Stimulated activated CD4-positive, alpha-beta T cell treated with anti-CD3 and anti-CD28 coated beads, Interleukin-15, amount 100 ng/mL, for 48 hours (primary cell): ENCODE measurements around the gene LMOD3.

Source experiments
- DNase-seq, 2 donors: peaks; one replicate each; pipeline ENCODE4 v3.0.0-alpha.2; 2020; ENCODE audit warnings: low read depth in 2 of 2

Gene LMOD3

DNA sequence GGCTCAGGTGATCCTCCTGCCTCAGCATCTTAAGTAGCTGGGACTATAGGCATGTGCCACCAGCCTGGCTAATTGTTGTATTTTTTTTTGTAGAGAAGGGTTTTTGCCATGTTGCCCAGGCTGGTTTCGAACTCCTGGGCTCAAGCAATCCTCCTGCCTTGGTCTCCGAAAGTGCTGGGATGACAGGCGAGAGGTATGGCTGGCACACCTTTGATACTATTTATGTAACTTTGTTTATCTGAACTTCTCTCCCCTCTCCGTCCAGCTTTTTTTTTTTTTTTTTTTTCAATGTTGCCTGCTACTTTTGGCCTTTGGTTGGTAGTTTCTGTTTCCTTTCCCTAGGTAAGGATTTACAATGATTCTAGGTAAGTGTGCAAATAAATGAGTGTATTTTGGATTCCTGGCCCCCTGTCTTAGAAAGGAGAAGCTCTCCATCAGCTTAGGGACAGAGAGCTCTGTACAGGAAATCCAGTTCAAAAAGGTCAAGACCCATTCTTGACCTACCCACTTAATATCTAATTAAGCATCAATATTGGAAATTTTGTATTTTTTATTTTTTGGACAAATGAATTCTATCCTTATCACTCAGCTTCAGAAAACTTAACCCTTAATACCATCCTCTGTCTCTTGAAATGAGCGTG, 30.9 kb downstream of the LMOD3 start:
- DNase-seq: no peak

GRCh38 chr3:69090021-69090420, 32.4 kb downstream of the LMOD3 start:
- no peak for DNase-seq

DNA sequence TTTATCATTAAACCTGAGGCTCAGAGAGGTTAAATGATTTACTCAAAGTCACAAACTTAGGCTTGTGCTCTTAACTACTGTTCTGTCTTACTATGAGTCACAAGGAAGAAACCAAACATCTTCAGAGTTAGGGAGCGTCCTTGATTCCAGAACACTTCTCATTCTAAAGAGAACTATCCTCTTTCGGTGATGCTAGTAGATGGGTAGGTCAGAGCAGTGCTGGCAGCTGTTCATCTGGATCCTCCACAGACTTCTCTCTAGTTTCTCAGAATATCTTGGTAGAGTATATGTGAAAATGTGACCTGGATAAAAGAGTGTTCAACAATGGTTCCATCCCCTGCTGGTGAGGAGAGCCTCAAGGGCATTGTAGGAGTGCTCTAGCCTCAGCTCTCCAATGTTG, 34.3 kb downstream of the LMOD3 start:
- no peak for DNase-seq

DNA sequence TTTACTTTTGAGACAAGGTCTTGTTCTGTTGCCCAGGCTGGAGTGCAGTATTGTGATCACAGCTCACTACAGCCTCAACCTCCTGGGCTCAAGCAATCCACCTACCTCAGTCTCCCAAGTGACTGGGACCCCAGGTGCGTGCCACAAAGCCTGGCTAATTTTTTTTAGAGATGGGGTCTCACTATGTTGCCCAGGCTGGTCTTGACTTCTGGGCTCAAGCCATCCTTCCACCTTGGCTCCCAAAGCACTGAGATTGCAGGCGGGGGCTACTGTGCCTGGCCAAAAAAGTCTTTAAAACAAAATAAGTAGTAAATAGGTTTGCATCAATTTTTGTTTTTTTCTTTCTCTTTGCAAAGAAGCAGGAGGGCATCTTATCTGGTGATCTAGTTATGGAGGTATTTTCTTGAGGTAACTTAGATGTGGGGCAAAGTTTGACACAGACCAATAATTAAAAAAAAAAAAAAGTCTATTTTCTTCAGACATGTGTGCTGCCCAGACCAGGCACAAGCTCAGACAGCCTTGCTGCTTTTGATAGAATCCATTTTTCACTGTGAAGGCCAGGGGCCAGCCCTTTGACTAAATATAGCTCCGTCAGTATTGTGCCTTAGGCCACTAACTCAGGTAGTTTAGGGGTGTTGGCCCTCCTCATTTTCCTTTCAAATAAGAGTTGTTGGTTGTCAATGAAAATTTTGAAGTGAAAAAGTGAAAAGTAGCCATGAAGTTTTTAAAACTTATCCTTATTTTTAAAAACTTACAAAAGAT, 35.2 kb downstream of the LMOD3 start:
- no peak for DNase-seq

- peak; percentile 72 to 78 for DNase-seq
These were observed 36.3 kb downstream of the LMOD3 start for GRCh38 chr3:69085833-69086722.

DNA sequence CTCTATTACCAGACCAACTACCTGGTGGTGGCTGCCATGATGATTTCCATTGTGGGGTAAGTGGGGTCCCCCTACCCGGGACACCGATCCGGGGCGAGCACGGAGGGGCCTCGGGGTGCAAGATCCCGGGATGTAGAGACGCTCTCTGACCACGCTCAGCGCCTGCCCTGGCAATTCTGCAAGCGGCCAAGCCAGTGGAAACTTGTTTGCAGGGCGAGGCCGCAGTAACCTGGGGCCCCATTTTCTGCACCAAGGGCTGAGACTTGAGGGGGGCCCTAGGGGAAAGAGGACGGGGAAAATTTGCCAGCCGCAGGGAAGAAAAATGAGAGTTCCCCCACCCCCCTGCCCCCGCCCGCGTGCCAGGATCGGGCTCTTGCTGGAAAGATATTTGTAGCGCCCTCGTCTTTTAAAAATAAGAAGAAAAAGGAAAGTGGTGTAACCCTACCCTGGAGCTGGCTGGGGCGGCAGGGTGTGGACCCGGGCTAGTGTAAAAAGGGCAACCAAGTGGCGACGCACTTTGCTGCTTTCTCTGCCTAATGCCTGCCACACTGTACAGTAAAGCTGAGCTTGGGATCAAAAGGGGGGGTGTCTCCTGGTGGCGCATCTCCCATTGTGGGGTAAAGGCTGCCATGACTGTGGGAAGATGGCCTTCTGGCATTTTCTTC, 37.1 kb downstream of the LMOD3 start:
- no peak for DNase-seq

DNA sequence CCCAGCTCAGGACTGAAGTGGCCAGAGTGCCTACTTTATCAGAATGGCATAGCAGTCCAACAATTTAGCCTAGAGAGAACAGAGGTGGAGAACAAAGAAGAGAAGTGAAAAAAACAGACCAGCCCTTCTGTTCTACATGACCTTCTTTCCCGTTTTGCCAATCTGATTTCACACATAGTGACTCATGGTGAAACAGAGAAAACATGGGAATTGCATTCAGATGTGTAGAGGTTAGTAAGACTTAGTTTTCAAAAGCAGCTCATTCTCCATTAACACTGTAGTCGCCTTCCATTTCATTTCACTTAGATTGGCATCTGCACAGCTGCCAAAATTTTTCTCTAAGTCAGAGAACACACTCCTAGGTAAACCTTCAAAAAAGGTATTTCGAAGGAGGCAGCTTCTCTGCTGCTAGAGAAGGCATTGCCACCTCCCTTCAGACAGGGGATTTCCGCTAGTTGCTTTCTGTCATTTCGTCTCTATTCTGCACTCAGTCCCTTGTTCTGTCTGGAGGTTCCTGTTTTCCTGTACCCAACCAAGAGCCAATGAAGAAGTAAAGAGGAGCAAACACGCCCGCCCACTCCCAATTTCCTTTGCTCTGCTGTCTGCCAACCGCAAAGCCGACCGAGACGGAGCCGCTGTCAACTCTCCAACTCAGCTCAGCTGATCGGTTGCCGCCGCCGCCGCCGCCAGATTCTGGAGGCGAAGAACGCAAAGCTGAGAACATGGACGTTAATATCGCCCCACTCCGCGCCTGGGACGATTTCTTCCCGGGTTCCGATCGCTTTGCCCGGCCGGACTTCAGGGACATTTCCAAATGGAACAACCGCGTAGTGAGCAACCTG, 37.8 kb downstream of the LMOD3 start, which contains the start of gene ARL6IP5:
ARL6IP5 (plus strand) TSS at position 612 of the 842 bp plus-strand sequence; CDS start at position 723, 111 bp downstream.
- DNase-seq: peak; percentile 86 to 87

- DNase-seq: peak; percentile 66 to 73
These were observed 39.6 kb downstream of the LMOD3 start for GRCh38 chr3:69082805-69083204.

DNA sequence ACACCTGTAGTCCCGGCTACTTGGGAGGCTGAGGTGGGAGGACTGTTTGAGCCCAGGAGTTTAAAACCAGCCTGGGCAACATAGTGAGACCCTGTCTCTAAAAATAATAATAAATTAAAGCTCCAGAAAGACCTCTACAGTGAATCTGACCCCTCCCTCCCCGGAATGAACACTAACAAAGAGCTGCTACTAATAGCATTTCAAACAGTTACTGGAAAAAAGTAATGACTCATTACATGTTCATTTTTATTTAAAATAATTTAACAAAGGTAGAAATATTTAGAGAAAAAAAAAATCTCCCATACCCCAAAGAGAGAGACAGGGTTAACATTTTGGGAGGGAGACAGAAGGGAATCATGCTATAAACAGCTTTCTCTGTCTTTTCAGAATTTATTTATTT, 40.0 kb downstream of the LMOD3 start:
- DNase-seq: no peak

- DNase-seq: no peak
These were observed 40.7 kb downstream of the LMOD3 start for GRCh38 chr3:69081583-69082262.

- peak; percentile 86 to 94 for DNase-seq
These were observed 42.0 kb downstream of the LMOD3 start, which contains the start of gene UBA3 for GRCh38 chr3:69080233-69080920. Gene UBA3, minus strand, starts transcription at chr3:69080365. Its CDS starts 12 bp downstream, at chr3:69080353.

- no peak for DNase-seq
These were observed 42.9 kb downstream of the LMOD3 start for GRCh38 chr3:69079269-69080159.

- no peak for DNase-seq
These were observed 49.5 kb downstream of the LMOD3 start for GRCh38 chr3:69072928-69073327.

DNA sequence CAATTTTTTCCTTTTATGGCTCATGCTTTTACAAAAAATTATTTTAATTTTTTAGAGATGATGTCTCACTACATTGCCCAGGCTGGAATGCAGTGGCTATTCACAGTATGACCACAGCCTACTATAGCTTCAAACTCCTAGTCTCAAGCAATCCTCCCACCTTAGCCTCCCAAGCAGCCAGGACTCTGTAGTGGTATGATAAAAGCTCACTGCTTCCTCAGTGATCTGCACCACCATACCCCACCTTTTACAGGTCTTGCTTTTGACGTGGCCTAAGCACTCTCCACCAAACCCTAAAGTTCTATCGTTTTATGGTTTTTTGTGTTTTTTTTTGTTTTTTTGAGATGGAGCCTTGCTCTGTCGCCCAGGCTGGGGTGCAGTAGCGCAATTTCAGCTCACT, 56.3 kb downstream of the LMOD3 start:
- DNase-seq: no peak

DNA sequence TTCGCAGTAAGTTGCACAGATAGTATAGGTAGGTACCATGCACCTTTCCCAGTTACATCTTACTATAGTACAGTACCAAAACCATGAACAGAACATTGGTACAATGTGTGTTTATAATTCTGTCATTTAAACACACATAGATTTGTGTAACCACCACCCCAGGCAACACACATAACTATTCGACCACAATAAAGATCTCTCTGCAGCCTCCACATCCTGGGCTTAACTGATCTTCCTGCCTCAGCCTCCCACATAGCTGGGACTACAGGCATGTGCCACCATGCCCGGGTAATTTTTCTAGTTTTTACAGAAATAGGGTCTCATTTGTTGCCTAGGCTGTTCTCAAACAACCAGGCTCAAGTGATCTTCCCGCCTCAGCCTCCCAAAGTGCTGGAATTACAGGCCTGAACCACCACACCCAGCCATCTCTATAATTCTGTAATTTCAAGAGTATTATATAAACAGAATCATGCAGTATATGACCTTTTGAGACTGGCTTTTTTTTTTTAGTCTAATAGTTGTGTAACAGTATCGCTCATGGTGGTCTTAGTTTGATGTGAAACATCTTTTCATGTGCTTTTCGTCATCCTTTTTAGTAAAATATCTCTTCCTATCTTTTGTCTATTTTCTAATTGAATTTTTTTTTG, 57.0 kb downstream of the LMOD3 start:
- no peak for DNase-seq

DNA sequence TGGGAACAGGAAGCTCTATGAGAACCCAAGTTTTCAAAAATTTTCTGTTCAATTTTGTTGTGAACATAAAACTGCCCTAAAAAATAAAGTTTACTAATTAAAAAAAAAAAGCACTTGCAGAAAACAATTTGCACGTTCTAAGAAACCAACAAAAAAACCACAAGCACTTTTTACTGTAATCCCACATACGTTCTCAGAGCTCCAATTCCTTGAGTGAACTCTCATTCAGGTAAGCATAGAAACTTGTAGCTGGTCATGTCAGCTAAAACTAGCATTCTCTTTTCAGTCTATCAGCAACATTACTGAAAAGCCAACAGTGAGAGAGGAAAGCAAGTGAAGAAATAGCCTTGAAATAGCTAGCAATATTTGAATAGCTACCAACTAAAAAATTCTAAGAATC, 58.8 kb downstream of the LMOD3 start:
- no peak for DNase-seq

- DNase-seq: no peak
These were observed 62.7 kb downstream of the LMOD3 start for GRCh38 chr3:69059688-69060087.

GRCh38 chr3:69058947-69059224, 63.5 kb downstream of the LMOD3 start:
- no peak for DNase-seq
